ENCODE measurements around the gene GGT5. TPM values are rescaled to one million over a fixed set of nuclear protein-coding genes. Genes with fewer than 3 reads are reported as not detected.
A peak's percentile ranks its signal among the peaks of the same experiment; 100 is the strongest.

GGT5 gene
- total RNA-seq, 1 donor from 2014 or later: 4.9 TPM

DNA sequence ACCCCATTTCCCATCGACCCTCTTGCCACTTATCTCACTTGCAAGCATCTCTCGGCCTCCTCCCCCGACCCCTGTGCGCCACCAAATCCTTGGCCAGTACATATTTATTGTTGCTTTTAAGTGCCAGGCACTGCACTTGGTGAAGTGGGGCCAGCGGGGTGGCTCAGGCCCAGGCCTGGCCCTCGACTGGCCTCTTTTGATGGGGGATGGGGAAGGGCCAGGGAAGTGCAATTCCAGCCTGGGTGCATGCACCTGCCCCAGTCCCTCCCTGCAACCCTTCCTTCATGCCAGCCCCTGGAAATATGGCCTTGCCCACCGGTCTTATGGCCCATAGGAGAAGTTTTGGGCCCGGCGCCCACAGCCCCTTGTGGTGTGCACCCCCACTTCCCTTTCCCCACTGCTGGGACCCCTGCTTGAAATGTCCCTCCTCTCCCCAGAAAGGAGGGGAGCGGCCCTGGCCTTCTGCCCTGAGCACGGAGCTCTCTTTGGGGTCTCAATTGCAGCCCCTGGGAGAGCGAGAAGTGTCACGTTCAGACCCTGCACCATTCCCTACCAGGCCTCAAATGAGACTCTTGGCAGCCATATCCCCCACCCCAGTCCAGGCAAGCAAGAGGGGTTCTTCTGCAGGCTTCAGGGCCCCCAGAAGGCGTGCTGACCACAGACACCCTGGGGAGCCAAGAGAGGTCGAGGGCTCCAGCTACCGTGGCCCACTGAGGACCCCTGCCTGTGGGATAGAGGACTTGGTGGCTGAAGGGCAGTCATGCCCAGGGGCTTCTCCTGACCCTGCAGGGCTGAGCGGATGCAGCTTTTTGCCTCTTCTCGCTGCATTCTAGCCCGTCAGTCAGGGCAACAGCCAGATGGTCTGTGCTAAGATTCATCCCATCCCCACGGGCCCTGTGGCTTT lies 62.6 kb downstream of the GGT5 start:
- peak; percentile 28 for DNase-seq

DNA sequence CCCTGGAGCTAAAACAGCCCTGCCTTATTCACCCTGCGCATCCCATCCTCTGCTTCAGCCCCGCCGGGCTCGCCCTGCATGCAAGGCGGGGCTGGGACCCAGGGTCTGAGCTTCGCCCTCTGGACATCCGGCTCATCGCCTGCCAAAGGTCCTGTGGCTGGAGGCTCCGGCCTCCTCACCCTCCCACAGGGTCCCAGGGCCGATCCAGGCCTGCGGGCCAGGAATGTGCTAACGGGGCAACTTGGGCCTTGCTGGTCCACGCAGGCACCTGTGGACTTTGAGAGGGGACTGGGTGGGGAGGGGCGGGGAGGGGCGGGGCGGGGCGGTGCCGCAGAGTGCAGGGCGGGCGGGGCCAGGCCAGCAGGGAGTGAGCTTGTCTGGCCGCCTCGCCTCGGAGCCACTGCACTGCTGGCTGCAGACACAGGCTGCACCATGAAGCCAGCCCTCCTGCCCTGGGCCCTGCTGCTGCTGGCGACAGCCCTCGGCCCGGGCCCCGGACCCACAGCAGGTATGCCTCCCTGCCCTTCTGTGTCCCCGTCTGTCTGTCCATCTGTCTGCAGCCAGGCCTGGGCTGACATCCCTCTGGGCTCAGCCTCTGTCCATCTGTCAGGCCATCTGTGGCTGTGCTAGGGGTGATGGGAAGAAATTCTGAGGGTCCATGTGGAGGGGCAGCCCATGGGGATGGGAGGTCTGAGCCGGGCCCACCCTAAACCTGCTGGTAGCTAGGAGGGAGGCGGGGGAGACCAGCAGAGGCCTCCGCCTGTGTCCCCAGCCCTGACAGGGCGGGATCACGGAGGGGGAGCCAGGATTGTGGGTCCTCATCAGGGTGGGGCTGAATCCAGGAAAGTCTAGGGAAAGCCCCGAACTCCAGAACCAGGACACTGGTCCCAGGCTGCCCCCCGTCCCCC lies 63.5 kb downstream of the GGT5 start, which contains the start of gene SUSD2:
SUSD2 (plus strand) TSS at position 400 of the 908 bp plus-strand sequence; CDS start at position 433, 33 bp downstream.
- DNase-seq: no peak

GRCh38 chr22:24180316-24181087 lies 64.4 kb downstream of the GGT5 start:
- no peak for DNase-seq

GRCh38 chr22:24179478-24180210 lies 65.2 kb downstream of the GGT5 start:
- DNase-seq: no peak

DNA sequence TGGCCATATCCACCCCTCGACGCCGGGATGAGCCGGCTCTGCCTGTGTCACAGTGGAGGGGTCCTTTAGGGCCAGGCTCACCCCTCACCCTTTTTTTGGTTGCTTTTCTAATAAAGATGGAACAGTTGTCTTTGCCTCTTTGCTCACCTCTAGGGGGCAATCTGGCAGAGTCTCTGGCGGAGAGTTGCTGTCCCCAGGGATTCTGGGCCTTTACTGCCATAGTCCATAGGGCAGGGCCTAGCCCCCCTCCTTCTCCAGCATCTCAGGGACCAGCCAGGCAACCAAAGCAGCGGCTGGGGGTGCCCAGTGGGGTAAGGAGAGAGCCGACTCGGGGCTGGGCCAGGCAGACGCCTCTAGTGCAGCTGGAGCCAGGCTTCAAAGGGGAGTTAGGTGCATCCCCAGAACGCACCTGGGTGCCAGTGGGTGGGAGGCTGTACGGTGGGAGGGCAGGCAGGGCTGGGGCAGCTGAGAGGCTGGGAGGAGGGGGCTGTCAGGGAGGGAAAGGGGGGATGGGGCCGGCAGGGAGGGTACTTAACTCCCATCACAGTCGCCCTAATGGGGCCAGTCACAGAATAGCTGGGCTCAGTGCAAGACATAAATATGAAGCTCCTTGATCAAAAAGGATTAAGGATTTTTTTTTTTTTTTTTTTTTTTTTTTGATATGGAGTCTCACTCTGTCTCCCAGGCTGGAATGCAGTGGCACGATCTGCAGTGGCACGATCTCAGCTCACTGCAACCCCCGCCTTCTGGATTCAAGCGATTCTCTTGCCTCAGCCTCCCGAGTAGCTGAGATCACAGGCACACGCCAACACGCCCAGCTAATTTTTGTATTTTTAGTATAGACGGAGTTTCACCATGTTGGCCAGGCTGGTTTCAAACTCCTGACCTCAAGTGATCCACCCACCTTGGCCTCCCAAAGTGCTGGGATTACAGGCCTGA lies 66.1 kb downstream of the GGT5 start:
- no peak for DNase-seq

DNA sequence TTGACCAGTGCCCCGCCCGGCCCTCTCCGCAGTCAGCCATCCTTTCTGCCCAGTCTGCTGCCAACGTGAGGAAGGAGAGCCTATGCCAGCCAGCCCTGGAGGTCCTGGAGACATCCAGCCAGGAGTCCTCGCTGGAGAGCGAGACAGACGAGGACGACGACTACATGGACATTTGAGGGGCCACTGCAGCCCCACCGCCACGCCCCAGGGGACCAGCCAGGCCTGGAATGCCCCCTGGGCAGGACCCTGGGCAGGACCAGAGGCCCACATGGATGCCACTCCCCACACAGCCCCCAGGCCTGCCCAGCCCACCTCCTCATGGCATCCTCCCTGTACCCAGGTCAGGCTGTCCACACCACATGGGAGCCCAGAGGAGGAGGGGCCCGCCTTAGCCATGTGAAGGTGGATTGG lies 66.9 kb downstream of the GGT5 start:
- DNase-seq: no peak

DNA sequence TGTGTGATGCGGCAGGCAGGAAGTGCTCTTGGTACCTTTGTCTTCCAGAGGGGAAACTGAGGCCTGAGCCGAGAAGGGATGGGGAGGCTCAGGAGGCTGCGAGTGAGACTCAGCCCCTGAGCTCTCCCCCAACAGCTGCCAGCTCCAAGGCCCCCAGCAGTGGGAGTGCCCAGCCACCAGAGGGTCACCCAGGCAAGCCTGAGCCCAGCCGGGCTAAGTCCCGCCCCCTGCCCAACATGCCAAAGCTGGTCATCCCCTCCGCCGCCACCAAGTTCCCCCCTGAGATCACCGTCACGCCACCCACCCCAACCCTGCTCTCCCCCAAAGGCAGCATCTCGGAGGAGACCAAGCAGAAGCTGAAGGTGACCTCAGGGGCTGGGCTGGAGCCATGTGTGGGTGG lies 67.4 kb downstream of the GGT5 start:
- DNase-seq: no peak

- DNase-seq: no peak
Observed at GRCh38 chr22:24177045-24177444, 67.8 kb downstream of the GGT5 start.

DNA sequence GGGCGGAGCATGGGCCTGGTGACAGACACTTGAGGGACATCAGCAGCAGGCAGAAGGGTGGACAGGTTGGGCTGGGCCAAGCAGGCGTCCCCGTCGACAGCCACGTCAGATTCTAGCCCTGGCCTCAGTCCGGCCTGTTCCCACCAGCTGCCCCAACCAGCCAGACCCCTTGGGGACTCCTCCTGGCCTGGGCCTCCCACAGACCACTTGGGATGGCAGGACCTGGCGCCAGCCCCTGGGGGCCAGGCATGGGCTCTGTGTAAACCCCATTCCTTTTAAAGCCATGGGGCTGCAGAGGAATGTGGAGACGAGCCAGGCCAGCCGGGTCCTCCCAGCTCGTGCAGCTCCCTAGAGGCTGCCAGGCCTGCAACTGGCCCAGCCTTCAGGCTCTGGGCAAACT lies 68.3 kb downstream of the GGT5 start:
- peak; percentile 35 for DNase-seq

- DNase-seq: no peak
Observed at GRCh38 chr22:24176040-24176439, 68.8 kb downstream of the GGT5 start.

GRCh38 chr22:24175160-24175808 lies 69.6 kb downstream of the GGT5 start:
- peak; percentile 85 for DNase-seq

DNA sequence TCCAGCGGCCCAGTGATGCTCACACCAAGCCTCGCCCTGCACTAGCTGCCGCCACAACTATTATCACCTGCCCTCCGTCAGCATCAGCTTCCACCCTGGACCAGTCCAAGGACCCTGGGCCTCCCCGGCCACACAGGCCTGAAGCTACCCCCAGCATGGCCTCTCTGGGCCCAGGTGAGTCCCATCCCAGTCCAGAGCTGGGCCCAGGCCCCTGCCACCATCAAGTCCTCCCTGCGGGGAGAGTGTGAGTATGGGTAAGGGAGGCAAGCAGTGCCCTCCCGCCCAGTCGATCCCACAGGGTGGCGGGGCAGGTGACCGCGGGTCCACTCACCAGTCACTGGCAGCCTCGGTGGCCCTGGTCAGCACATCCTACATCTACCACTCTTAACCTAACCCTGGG lies 73.1 kb downstream of the GGT5 start:
- DNase-seq: no peak

DNA sequence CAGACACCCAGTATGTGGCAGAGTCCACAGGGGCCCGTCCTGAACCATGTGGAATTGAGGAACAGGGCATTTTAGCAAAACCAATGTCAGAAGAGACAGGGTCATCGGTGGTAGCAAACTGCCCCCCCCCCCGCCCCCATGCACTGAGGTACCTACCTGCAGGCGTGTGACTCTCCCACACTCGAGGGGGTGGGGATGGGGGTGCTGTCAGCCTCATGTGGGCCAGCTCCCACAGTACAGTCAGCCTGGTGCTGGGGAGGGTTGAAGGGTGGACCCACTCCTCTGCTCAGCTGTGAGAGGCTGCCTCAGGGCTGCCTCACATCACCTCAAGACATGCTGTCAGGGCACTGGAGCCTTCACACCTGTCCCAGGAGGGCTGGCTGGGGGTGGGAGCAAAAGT lies 74.2 kb downstream of the GGT5 start:
- DNase-seq: no peak

GRCh38 chr22:24170188-24170587 lies 74.7 kb downstream of the GGT5 start:
- DNase-seq: no peak

Other genes starting within 250 kb of the GGT5 start
- not detected for gene GSTT4, start 239.6 kb downstream of the GGT5 start, total RNA-seq
- gene CABIN1, start 233.8 kb downstream of the GGT5 start, total RNA-seq: 42.3 TPM
- 0.82 TPM for gene SUSD2, start 63.6 kb downstream of the GGT5 start, total RNA-seq
- 39.6 TPM for gene SPECC1L, start 25.7 kb upstream of the GGT5 start, total RNA-seq
- gene ADORA2A, start 182.5 kb upstream of the GGT5 start, total RNA-seq: 20.7 TPM